Peyer's patch (tissue), 4 donors: Measurements from ENCODE around the gene ATAD3C. TPM values are rescaled to one million over a fixed set of nuclear protein-coding genes. Genes with fewer than 3 reads are reported as not detected.
"Not testable (repeated sequence)": the region's sequence is repeated elsewhere in the genome, so short reads cannot be mapped to it uniquely, and the experiment has no call there.

Experiments
- DNase-seq, 3 donors: peaks; one replicate each; pipeline ENCODE4 v3.0.0-alpha.2; 2017 to 2019
- H3K27ac ChIP-seq, 4 donors: fragments of 200-600 bp; sonication (generic); one replicate each; pipeline ENCODE4 v1.5.1; 2016 to 2019
- H3K27me3 ChIP-seq, 2 donors: fragments of 200-600 bp; sonication (generic); one replicate each; pipeline ENCODE4 v1.5.1; 2019
- H3K36me3 ChIP-seq, 3 donors: fragments of 200-600 bp; sonication (generic); one replicate each; pipeline ENCODE4 v1.5.1; 2016 to 2019
- H3K4me1 ChIP-seq, 4 donors: fragments of 200-600 bp; sonication (generic); one replicate each; pipeline ENCODE4 v1.5.1; 2016 to 2019
- H3K4me3 ChIP-seq, 4 donors: fragments of 200-600 bp; sonication (generic); 1 replicate in 3 of 4; 2 replicates in 1 of 4; pipeline ENCODE4 v1.5.1; 2016 to 2019; ENCODE audit warnings: mild to moderate bottlenecking in 1 of 4
- H3K9me3 ChIP-seq, 4 donors: fragments of 200-600 bp; sonication (generic); one replicate each; pipeline ENCODE4 v1.5.1; 2016 to 2019; ENCODE audit warnings: mild to moderate bottlenecking in 1 of 4
- POLR2A ChIP-seq, 2 donors: fragments of 450-650 bp; IDR thresholded peaks; one replicate each; pipeline ENCODE4 v1.5.1; 2017; ENCODE audit warnings: antibody characterized with exemption in 2 of 2, mild to moderate bottlenecking in 2 of 2, moderate library complexity in 2 of 2
- total RNA-seq, 4 donors: library from RNA; depleted of rRNA; stranded (reverse); fragments of >200 nt; gene quantifications; one replicate each; pipeline ENCODE4 v1.1.0, GENCODE V29; 2016
- TF ChIP-seq, protein P1 (sequence below), 6 experiments: fragments of 450-650 bp in 4 of 6; fragments of 200-600 bp in 2 of 6; sonication (generic) in 1 of 6; IDR thresholded peaks; one replicate each; pipeline ENCODE4 v1.5.1; 2017 to 2019; ENCODE audit warnings: antibody characterized with exemption in 6 of 6, mild to moderate bottlenecking in 3 of 6, moderate library complexity in 1 of 6

ATAD3C gene
- total RNA-seq, 4 donors from 2014 or later, result 0.27 TPM; not detected in 3

DNA sequence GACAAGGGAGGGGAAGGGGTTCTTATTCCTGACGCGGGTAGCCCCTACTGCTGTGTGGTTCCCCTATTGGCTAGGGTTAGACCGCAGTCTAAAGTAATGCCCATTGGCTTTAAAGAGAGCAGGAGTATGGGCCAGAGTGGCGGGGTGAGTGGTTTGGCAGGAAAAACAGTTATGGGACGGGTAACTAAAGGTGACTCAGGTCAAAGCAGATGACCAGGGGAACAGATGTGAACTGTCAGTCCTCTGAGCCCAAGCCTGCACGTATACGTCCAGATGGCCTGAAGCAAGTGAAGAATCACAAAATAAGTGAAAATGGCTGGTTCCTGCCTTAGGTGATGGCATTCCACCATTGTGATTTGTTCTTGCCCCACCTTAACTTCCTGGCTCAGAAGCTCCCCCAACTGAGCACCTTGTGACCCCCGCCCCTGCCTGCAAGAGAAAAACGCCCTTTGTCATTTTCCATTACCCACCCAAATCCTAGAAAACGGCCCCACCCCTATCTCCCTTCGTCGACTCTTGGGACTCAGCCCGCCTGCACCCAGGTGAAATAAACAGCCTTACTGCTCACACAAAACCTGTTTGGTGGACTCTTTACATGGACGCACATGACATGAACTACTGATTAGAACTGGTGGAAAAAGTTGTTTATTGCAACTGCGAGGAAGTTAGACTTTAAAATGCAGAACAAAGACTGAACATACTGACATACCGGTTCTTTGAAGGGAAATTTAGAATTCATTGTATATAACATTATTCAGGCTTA is 21.3 kb downstream of the ATAD3C start:
- Histone ChIP-seq H3K27ac (peak overlapping the region; percentile 81 to 87 (median 84)), H3K9me3 (no peaks in the 10 kb centered on the region), H3K4me1 (peaks cover 0 to 20% (median 6%) of the 10 kb centered on the region in 4 donors), H3K4me3 (peak overlapping the region; percentile 77 to 88 (median 82)), H3K27me3 (no peaks in the 10 kb centered on the region), H3K36me3 (no peaks in the 10 kb centered on the region)
- no peak for TF ChIP-seq POLR2A (IDR thresholded peaks at IDR 0.05)
- TF ChIP-seq, protein P1, sequence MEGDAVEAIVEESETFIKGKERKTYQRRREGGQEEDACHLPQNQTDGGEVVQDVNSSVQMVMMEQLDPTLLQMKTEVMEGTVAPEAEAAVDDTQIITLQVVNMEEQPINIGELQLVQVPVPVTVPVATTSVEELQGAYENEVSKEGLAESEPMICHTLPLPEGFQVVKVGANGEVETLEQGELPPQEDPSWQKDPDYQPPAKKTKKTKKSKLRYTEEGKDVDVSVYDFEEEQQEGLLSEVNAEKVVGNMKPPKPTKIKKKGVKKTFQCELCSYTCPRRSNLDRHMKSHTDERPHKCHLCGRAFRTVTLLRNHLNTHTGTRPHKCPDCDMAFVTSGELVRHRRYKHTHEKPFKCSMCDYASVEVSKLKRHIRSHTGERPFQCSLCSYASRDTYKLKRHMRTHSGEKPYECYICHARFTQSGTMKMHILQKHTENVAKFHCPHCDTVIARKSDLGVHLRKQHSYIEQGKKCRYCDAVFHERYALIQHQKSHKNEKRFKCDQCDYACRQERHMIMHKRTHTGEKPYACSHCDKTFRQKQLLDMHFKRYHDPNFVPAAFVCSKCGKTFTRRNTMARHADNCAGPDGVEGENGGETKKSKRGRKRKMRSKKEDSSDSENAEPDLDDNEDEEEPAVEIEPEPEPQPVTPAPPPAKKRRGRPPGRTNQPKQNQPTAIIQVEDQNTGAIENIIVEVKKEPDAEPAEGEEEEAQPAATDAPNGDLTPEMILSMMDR (IDR thresholded peaks at IDR 0.05), result no peak
- no peak for DNase-seq

GRCh38 chr1:1471389-1472052 is 22.0 kb downstream of the ATAD3C start, which contains the start of gene ATAD3B:
Gene ATAD3B (plus strand): TSS chr1:1471765. CDS start chr1:1471885, 120 bp downstream.
- H3K4me3 ChIP-seq, result peak within 1 kb of the TSS; percentile 77 to 88 (median 82)
- no peaks in the 10 kb centered on the region for H3K36me3 ChIP-seq
- peak; percentile 93 to 97 (median 97) for DNase-seq
- no peaks in the 10 kb centered on the region for H3K9me3 ChIP-seq
- H3K4me1 ChIP-seq, result peaks cover 0 to 20% (median 6%) of the 10 kb centered on the region in 4 donors
- no peaks in the 10 kb centered on the region for H3K27me3 ChIP-seq
- H3K27ac ChIP-seq, result peak within 1 kb of the TSS; percentile 81 to 87 (median 84)
- TF ChIP-seq, protein P1 (IDR thresholded peaks at IDR 0.05), result no peak
- TF ChIP-seq POLR2A (IDR thresholded peaks at IDR 0.05), result peak in 1 of 2 donors; percentile 54

DNA sequence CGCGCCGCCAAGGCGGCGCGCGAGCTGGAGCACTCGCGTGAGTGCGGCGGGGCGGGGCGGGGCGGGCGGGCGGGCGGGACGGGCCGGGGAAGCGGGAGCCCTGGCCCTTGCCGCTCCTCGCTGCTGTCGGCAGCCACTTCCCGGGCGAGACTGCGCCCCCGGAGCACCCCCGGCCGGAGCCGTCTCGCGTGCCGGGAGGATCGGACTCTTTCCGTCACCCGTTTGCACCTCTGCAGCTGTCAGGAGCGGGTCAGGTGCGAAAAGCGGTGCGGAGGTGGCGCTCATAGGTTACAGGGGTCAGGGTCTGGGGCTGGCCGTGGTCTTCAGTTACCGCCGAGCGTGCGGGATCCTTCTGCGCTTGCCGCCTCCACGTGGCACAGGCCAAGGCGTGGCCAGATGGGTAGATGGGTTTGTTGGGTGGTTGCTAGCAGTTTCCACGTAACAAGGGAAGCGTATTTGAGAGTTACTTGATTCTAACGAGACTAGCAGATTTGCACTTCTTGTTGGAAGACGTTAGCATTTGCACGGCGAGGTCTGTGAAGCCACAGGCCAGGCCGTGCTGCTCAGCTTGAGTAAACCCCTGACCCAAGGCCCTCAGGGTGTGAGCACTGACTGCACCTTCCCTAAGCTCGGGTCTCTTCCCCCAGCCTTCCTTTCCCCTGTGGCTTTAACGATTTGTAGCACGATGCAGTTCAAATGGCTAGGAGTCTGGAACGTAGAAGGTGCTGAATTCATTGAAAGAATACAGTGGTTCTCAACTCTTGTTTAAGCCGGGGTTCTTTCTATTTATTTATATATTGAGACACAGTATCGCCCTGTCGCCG is 22.8 kb downstream of the ATAD3C start:
- peaks cover 0 to 20% (median 6%) of the 10 kb centered on the region in 4 donors for H3K4me1 ChIP-seq
- H3K27ac ChIP-seq, result peak overlapping the region in 3 of 4 donors; percentile 81 to 87 (median 81)
- H3K4me3 ChIP-seq, result peak overlapping the region; percentile 77 to 88 (median 82)
- DNase-seq, H3K27me3 ChIP-seq, H3K9me3 ChIP-seq, H3K36me3 ChIP-seq: not testable (repeated sequence)

DNA sequence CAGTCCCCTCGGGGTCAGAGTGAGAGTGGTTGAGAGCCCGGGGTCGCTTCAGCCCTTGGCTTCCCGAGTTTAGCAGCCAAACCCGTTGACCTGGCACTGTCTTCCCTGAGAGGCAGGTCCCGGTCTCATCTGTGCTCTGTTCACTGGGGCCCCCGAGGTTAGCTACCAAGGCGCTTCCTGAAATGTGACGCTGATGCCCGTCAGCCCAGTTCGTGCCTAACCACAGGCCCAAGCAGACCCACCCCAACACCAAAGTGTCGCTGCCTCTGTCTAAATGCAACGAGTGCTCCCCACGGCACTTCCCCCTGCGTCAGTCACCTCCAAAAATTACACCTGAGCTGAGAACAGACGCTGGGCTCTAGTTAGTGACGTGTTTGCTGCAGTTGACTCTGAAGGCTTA is 26.5 kb downstream of the ATAD3C start:
- H3K27me3 ChIP-seq, H3K27ac ChIP-seq, DNase-seq, H3K4me3 ChIP-seq, H3K9me3 ChIP-seq: not testable (repeated sequence)
- peaks cover 0 to 14% (median 4%) of the 10 kb centered on the region in 4 donors for H3K4me1 ChIP-seq
- H3K36me3 ChIP-seq, result peaks cover 0 to 35% (median 0%) of the 10 kb centered on the region in 3 donors

GRCh38 chr1:1477206-1477605 is 27.7 kb downstream of the ATAD3C start:
- no peaks in the 10 kb centered on the region for H3K27me3 ChIP-seq
- no peak overlapping the region for H3K27ac ChIP-seq
- no peak for DNase-seq
- no peak overlapping the region for H3K4me3 ChIP-seq
- H3K4me1 ChIP-seq, result peaks cover 0 to 14% (median 4%) of the 10 kb centered on the region in 4 donors
- H3K36me3 ChIP-seq, result peaks cover 0 to 42% (median 0%) of the 10 kb centered on the region in 3 donors
- TF ChIP-seq, protein P1 (IDR thresholded peaks at IDR 0.05), result no peak
- TF ChIP-seq POLR2A (IDR thresholded peaks at IDR 0.05), result no peak
- H3K9me3 ChIP-seq, result no peaks in the 10 kb centered on the region
